Nephron progenitor cell (in vitro differentiated cells): ENCODE data around the gene GGTLC1.
"Not testable (repeated sequence)": the region's sequence is repeated elsewhere in the genome, so short reads cannot be mapped to it uniquely, and the experiment has no call there.

Experiments used
- DNase-seq: peaks from one replicate; pipeline ENCODE4 v3.0.0; 2021
- H3K27ac Mint-ChIP-seq: 2 replicates; pipeline ENCODE4 v1.8.0; 2021; ENCODE audit warnings: mild to moderate bottlenecking, moderate library complexity, mixed read lengths
- H3K27me3 Mint-ChIP-seq: 2 replicates; pipeline ENCODE4 v1.8.0; 2021; ENCODE audit warnings: mild to moderate bottlenecking, low read depth, mixed read lengths; ENCODE audit not compliant: poor library complexity
- H3K36me3 Mint-ChIP-seq: 2 replicates; pipeline ENCODE4 v1.8.0; 2021; ENCODE audit warnings: low read depth, mixed read lengths
- H3K4me1 Mint-ChIP-seq: 2 replicates; pipeline ENCODE4 v1.8.0; 2021; ENCODE audit warnings: mixed read lengths
- H3K4me3 Mint-ChIP-seq: 2 replicates; pipeline ENCODE4 v1.8.0; 2021; ENCODE audit warnings: mild to moderate bottlenecking, moderate library complexity, mixed read lengths
- H3K9me3 Mint-ChIP-seq: 2 replicates; pipeline ENCODE4 v1.8.0; 2021; ENCODE audit warnings: mild to moderate bottlenecking, moderate library complexity, mixed read lengths
- CTCF ChIP-seq: fragments of 200-600 bp; sonication (generic); IDR thresholded peaks from 2 replicates; pipeline ENCODE4 v1.5.0; 2021; ENCODE audit warnings: antibody characterized with exemption

The GGTLC1 gene

GRCh38 chr20:23998844-23999243, 10.3 kb upstream of the GGTLC1 start:
- peaks cover 17% of the 10 kb centered on the region for H3K27me3 Mint-ChIP-seq
- H3K9me3 Mint-ChIP-seq = no peaks in the 10 kb centered on the region
- H3K27ac Mint-ChIP-seq = no peak overlapping the region
- no peak overlapping the region for H3K4me3 Mint-ChIP-seq
- TF ChIP-seq CTCF = no peak
- DNase-seq = no peak
- peaks cover 19% of the 10 kb centered on the region for H3K4me1 Mint-ChIP-seq
- no peaks in the 10 kb centered on the region for H3K36me3 Mint-ChIP-seq

GRCh38 chr20:23998392-23998791, 9.8 kb upstream of the GGTLC1 start:
- H3K4me3 Mint-ChIP-seq = no peak overlapping the region
- H3K9me3 Mint-ChIP-seq = no peaks in the 10 kb centered on the region
- H3K4me1 Mint-ChIP-seq = peaks cover 14% of the 10 kb centered on the region
- H3K36me3 Mint-ChIP-seq = no peaks in the 10 kb centered on the region
- DNase-seq = no peak
- H3K27me3 Mint-ChIP-seq = peaks cover 17% of the 10 kb centered on the region
- TF ChIP-seq CTCF = no peak
- no peak overlapping the region for H3K27ac Mint-ChIP-seq

GRCh38 chr20:23995905-23996666, 7.5 kb upstream of the GGTLC1 start:
- Mint-ChIP-seq H3K4me3 (no peak overlapping the region), H3K27ac (no peak overlapping the region), H3K4me1 (no peaks in the 10 kb centered on the region), H3K27me3 (peaks cover 11% of the 10 kb centered on the region), H3K36me3 (no peaks in the 10 kb centered on the region), H3K9me3 (no peaks in the 10 kb centered on the region)
- peak; percentile 68 for DNase-seq
- peak; percentile 56 for TF ChIP-seq CTCF

DNA sequence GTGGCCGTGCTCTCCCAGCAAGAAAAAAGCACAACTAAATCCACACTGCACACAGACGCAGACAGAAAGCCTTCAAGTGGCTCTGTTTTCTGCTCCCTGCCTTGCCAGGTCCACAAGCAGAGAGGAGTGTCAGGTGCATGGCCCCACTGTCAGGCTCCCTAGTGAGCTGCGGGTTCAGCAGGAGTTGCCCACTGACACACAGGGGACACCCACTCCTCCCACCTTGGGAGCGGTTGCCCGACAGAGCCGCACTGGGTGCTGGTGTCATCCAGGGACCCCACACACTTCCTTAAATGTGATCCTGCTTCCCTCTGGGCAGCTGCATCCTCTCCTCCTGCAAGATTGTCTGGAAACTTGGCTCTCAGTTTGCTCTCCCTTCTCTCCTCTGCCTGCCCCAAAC, 6.7 kb upstream of the GGTLC1 start:
- H3K27ac Mint-ChIP-seq, H3K36me3 Mint-ChIP-seq, DNase-seq, H3K9me3 Mint-ChIP-seq, H3K4me1 Mint-ChIP-seq, H3K4me3 Mint-ChIP-seq: not testable (repeated sequence)
- H3K27me3 Mint-ChIP-seq = peaks cover 11% of the 10 kb centered on the region

GRCh38 chr20:23994001-23994633, 5.5 kb upstream of the GGTLC1 start:
- not testable (repeated sequence) for H3K36me3 Mint-ChIP-seq, H3K4me3 Mint-ChIP-seq, H3K4me1 Mint-ChIP-seq, H3K9me3 Mint-ChIP-seq, DNase-seq, H3K27ac Mint-ChIP-seq
- H3K27me3 Mint-ChIP-seq = peaks cover 11% of the 10 kb centered on the region

DNA sequence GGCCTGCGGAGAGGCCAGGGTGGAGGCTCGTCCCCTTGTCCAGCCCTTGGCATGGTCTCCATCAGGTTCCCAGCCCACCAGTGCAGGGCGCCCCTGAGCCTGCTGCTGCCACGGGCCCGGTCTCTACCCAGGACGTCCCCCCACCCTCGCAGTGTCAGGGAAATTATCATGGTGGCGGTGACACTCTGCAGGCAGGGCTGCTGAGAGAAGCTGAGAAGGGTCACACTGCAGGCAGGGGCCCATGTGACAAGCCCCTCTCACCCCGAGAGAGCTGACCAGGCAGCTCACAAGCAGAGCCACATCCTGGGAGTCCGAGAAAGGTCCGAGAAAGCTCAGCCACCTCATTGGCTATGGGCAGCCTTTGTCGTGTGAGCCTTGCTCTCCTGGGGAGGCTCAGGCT, 4.9 kb upstream of the GGTLC1 start:
- H3K27me3 Mint-ChIP-seq, H3K9me3 Mint-ChIP-seq, H3K4me1 Mint-ChIP-seq, H3K27ac Mint-ChIP-seq, DNase-seq, H3K36me3 Mint-ChIP-seq, H3K4me3 Mint-ChIP-seq: not testable (repeated sequence)

DNA sequence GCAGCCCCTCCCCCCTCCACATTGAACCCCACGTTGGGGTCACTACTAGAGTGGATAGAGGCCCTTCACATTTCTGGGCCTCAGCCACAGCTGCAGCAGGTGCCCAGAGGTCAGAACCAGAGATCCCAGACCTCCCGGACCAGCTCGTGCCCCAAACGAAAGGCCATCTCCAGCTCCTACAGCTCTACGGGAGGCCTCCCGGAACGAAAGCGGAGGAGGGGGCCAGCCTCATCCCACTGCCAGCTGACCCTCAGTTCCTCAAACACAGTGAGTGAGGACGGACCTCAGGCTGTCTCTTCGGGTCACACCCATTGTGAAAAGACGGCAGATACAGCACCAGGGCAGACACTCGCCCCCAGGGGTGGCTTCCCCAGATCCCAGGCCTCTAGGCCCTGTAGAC, 1.7 kb upstream of the GGTLC1 start:
- H3K36me3 Mint-ChIP-seq, DNase-seq, H3K9me3 Mint-ChIP-seq, H3K27me3 Mint-ChIP-seq, H3K4me1 Mint-ChIP-seq, H3K4me3 Mint-ChIP-seq, H3K27ac Mint-ChIP-seq: not testable (repeated sequence)

GRCh38 chr20:23988966-23989365, 387 bp upstream of the GGTLC1 start:
- not testable (repeated sequence) for H3K4me1 Mint-ChIP-seq, DNase-seq, H3K36me3 Mint-ChIP-seq, H3K9me3 Mint-ChIP-seq, H3K27me3 Mint-ChIP-seq, H3K4me3 Mint-ChIP-seq, H3K27ac Mint-ChIP-seq

GRCh38 chr20:23986716-23987115, 1.9 kb downstream of the GGTLC1 start:
- H3K27ac Mint-ChIP-seq, H3K36me3 Mint-ChIP-seq, H3K9me3 Mint-ChIP-seq, H3K4me3 Mint-ChIP-seq, DNase-seq, H3K27me3 Mint-ChIP-seq: not testable (repeated sequence)
- peaks cover 13% of the 10 kb centered on the region for H3K4me1 Mint-ChIP-seq

GRCh38 chr20:23986310-23986709, 2.3 kb downstream of the GGTLC1 start:
- not testable (repeated sequence) for H3K36me3 Mint-ChIP-seq, H3K4me3 Mint-ChIP-seq, H3K27me3 Mint-ChIP-seq, H3K9me3 Mint-ChIP-seq, DNase-seq, H3K27ac Mint-ChIP-seq
- H3K4me1 Mint-ChIP-seq = peaks cover 13% of the 10 kb centered on the region

- H3K4me3 Mint-ChIP-seq, H3K9me3 Mint-ChIP-seq, H3K36me3 Mint-ChIP-seq, DNase-seq, H3K27me3 Mint-ChIP-seq, H3K27ac Mint-ChIP-seq: not testable (repeated sequence)
- peaks cover 16% of the 10 kb centered on the region for H3K4me1 Mint-ChIP-seq
Measured at GRCh38 chr20:23985790-23986225, 2.8 kb downstream of the GGTLC1 start.
